Activated CD4-positive, alpha-beta T cell treated with anti-CD3 and anti-CD28 coated beads, Interleukin-2, amount 10 ng/mL, durations not matched to agents 24 days and 14 days (primary cell): ENCODE data around the gene YJU2. TPM values are rescaled to one million over a fixed set of nuclear protein-coding genes. Genes with fewer than 3 reads are reported as not detected.

ENCODE experiments used
- DNase-seq: peaks from one replicate; pipeline ENCODE4 v3.0.0; 2022
- H3K27ac Mint-ChIP-seq: one replicate; pipeline ENCODE4 v1.8.0; 2022; ENCODE audit warnings: mild to moderate bottlenecking, mixed read lengths
- H3K27me3 Mint-ChIP-seq: one replicate; pipeline ENCODE4 v1.8.0; 2022; ENCODE audit warnings: mixed read lengths
- H3K36me3 Mint-ChIP-seq: one replicate; pipeline ENCODE4 v1.8.0; 2022; ENCODE audit warnings: low read depth, mild to moderate bottlenecking, mixed read lengths
- H3K4me1 Mint-ChIP-seq: one replicate; pipeline ENCODE4 v1.8.0; 2021; ENCODE audit warnings: mixed read lengths
- H3K4me3 Mint-ChIP-seq: one replicate; pipeline ENCODE4 v1.8.0; 2022; ENCODE audit warnings: mild to moderate bottlenecking, moderate library complexity, mixed read lengths
- H3K9me3 Mint-ChIP-seq: one replicate; pipeline ENCODE4 v1.8.0; 2021; ENCODE audit warnings: mixed read lengths
- intact Hi-C: fragments of 100-400 bp; cut with micrococcal nuclease; formaldehyde crosslinking; loops from one replicate; pipeline ENCODE4 v1.15.1; 2023
- total RNA-seq: library from RNA; stranded (reverse); gene quantifications from 2 replicates; pipeline ENCODE4 v1.2.3, GENCODE V29; 2022

Gene YJU2
- total RNA-seq, result 35.5 and 38.2 TPM in 2 replicates

DNA sequence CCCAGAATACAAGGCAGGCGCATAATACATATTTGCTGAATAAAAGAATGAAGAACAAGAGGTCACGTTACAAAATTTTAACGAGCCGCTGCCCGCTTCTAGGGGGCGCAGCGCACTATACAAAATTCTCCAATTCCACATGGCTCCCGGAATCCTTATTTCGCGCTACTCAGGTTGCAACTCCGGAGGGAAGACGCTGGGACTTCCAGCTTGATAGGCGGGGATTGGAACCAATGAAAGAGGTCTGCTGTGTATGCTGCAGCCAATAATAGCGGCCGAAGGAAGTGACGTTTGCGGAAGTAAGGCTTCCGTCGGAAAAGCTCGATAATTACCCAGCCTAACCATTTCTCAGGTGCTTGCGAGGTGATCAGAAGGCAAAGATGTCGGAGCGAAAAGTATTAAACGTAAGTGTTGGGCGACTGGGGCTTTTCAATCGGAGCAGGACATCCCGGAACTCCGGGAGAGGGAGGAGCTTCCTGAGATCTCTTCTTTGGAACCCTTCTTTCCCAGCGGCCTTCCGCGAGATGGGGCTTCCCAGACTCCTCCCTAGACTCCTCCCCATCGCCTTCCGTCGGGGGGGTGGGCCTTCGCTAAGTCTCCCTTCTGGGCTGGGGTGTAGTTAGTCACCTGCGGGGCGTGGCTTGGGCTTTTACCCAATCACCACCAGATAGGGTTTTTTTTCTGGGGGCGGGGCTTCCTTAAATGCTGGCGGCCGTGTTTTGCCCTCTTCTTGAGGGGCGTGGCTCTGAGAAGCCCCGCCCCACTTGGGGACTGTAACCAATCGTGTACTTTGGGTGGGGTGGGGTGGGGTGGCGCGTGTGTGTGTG, at the start of gene YJU2:
YJU2 (plus strand) TSS at position 314 of the 827 bp plus-strand sequence; CDS start at position 381, 67 bp downstream.
- intact Hi-C loops, result loop anchor here (1.0 to 5.0 kb wide), 7 partner anchors 18 to 240 kb away; partner anchors contain the start of genes CHAF1A, EBI3, MPND and PIAS4
- DNase-seq, result peak; percentile 100
- H3K4me3 Mint-ChIP-seq, result peak within 1 kb of the TSS; percentile 87
- H3K27me3 Mint-ChIP-seq, result no peaks in the 10 kb centered on the region
- H3K36me3 Mint-ChIP-seq, result peaks cover 34% of the 10 kb centered on the region
- peak within 1 kb of the TSS; percentile 96 for H3K27ac Mint-ChIP-seq
- peaks cover 2% of the 10 kb centered on the region for H3K9me3 Mint-ChIP-seq
- H3K4me1 Mint-ChIP-seq, result peaks cover 14% of the 10 kb centered on the region

DNA sequence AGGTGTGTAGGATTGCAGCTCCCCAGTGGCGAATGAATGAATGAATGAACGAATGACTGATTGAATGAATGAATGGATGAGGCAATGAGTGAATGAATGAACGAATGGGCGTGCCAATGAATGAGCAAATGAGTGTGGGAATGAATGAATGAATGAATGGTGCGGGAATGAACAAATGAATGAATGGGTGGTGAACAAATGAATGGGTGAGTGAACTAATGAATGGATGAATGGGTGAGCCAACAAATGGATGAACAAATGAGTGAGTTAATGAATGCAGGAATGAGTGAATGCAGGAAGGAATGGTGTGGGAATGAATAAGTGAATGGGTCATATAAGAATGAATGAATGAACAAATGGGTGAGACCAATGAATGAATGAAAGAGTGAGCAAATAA, 49.7 kb upstream of the YJU2 start:
- Mint-ChIP-seq H3K36me3 (peaks cover 8% of the 10 kb centered on the region), H3K27ac (peak overlapping the region; percentile 2), H3K27me3 (peaks cover 27% of the 10 kb centered on the region), H3K4me1 (peaks cover 8% of the 10 kb centered on the region), H3K4me3 (no peak overlapping the region), H3K9me3 (peaks cover 11% of the 10 kb centered on the region)
- intact Hi-C loops, result no loop called here
- DNase-seq, result no peak

- intact Hi-C loops, result no loop called here
- no peak overlapping the region for H3K4me3 Mint-ChIP-seq
- DNase-seq, result no peak
- peaks cover 8% of the 10 kb centered on the region for H3K36me3 Mint-ChIP-seq
- H3K27me3 Mint-ChIP-seq, result peaks cover 27% of the 10 kb centered on the region
- peaks cover 8% of the 10 kb centered on the region for H3K4me1 Mint-ChIP-seq
- H3K27ac Mint-ChIP-seq, result no peak overlapping the region
- peaks cover 11% of the 10 kb centered on the region for H3K9me3 Mint-ChIP-seq
These were observed 49.0 kb upstream of the YJU2 start for GRCh38 chr19:4197625-4198466.

DNA sequence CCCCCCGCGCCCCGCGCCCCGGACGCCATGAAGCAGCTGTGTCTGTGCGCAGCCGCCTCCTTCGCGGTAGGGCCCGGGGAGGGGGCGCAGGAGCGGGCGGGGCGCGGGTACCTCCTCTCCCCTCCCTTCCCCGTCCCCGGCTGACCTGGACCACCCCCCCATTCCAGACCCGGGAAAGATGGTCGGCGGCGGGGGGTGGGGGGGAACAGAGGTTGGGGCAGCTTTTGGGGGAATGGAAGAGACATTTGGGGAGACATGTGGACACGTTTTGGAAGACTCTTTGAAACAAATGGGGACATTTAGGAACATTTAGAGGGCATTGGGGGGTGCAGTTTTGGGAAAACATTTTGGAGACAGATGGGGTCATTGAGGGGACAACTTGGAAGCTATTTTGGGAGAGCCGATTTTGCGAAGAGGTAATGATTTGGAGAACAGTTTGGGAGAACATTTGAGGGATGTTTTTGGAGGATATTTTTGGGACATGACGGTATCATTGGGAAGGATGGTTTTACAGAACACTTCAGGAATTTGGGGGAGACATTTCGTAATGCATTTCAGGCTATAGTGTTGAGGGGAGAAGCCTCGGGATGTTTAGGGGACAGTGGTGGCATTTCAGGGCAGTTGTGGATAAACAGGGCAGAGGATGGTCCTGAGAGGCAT, 48.3 kb upstream of the YJU2 start:
- peaks cover 11% of the 10 kb centered on the region for H3K9me3 Mint-ChIP-seq
- H3K27me3 Mint-ChIP-seq, result peaks cover 27% of the 10 kb centered on the region
- H3K36me3 Mint-ChIP-seq, result peaks cover 8% of the 10 kb centered on the region
- peaks cover 8% of the 10 kb centered on the region for H3K4me1 Mint-ChIP-seq
- H3K27ac Mint-ChIP-seq, result no peak overlapping the region
- H3K4me3 Mint-ChIP-seq, result no peak overlapping the region
- DNase-seq, result no peak
- intact Hi-C loops, result no loop called here

DNA sequence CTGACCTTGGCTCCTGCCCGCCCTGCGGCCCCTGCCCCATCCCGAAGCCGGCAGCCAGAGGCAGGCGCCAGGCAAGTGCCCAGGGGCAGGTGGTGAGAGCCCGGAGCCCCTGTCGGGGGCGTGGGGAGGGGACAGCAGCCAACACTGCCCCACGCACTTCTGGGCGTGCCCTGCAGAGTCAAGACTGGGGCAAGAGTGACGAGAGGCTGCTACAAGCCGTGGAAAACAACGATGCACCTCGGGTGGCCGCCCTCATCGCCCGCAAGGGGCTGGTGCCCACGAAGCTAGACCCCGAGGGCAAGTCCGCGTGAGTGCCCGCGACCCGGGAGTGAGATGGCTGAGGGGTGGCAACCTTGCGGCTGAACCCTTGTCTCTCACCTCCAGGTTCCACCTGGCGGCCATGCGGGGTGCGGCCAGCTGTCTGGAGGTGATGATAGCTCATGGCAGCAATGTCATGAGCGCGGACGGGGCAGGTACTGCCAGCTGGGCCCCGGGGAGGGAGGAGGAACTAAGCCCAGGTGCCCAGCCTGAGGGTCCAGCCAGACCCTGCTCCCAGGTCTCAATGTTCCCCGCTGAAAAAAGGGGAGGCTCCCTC, 47.1 kb upstream of the YJU2 start:
- Mint-ChIP-seq H3K4me1 (peaks cover 10% of the 10 kb centered on the region), H3K9me3 (peaks cover 11% of the 10 kb centered on the region), H3K27ac (no peak overlapping the region), H3K27me3 (peaks cover 24% of the 10 kb centered on the region), H3K4me3 (no peak overlapping the region), H3K36me3 (peaks cover 8% of the 10 kb centered on the region)
- no peak for DNase-seq
- intact Hi-C loops, result loop anchor here (5.0 kb wide), 1 partner anchor 212 kb away; the partner anchor contains the start of gene EEF2

DNA sequence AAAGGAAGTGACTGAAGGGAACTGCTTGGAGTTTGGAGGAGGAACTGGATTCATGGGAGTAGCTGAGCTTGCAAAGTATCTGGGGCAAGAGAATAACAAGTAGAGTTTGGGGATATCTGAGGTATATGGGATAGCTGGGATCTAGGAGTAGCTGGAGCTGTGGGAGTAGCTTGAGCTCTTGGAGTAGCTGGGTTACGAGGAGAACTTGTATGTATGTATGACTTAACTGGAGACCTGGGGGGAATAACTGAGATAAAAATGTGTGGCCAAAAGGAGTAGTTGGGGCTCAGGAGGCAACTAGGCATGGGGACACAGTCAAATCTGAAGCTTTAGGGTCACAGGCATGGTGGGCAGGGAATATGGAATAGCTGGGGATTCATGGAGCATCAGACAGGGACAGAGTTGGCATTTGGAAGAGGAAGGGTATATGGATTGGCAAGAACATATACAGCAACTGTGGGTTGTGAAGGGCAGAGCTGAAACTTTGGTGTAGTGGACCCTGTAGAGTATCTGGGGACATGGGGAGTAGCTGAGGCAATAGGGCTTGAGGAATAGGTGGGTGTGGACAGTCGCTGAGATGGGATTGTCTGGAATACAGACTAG, 45.8 kb upstream of the YJU2 start:
- Mint-ChIP-seq H3K36me3 (peaks cover 8% of the 10 kb centered on the region), H3K9me3 (peaks cover 11% of the 10 kb centered on the region), H3K4me3 (no peak overlapping the region), H3K27ac (no peak overlapping the region), H3K4me1 (peaks cover 10% of the 10 kb centered on the region), H3K27me3 (peaks cover 24% of the 10 kb centered on the region)
- DNase-seq, result no peak
- intact Hi-C loops, result loop anchor here (5.0 kb wide), 1 partner anchor 214 kb away; the partner anchor contains the start of gene EEF2

- DNase-seq, result no peak
- Mint-ChIP-seq H3K27ac (no peak overlapping the region), H3K4me3 (no peak overlapping the region), H3K4me1 (peaks cover 10% of the 10 kb centered on the region), H3K9me3 (peaks cover 11% of the 10 kb centered on the region), H3K27me3 (peaks cover 22% of the 10 kb centered on the region), H3K36me3 (peaks cover 8% of the 10 kb centered on the region)
- intact Hi-C loops, result loop anchor here (5.0 kb wide), 1 partner anchor 214 kb away; the partner anchor contains the start of gene EEF2
These were observed 45.1 kb upstream of the YJU2 start for GRCh38 chr19:4201798-4202197.

DNA sequence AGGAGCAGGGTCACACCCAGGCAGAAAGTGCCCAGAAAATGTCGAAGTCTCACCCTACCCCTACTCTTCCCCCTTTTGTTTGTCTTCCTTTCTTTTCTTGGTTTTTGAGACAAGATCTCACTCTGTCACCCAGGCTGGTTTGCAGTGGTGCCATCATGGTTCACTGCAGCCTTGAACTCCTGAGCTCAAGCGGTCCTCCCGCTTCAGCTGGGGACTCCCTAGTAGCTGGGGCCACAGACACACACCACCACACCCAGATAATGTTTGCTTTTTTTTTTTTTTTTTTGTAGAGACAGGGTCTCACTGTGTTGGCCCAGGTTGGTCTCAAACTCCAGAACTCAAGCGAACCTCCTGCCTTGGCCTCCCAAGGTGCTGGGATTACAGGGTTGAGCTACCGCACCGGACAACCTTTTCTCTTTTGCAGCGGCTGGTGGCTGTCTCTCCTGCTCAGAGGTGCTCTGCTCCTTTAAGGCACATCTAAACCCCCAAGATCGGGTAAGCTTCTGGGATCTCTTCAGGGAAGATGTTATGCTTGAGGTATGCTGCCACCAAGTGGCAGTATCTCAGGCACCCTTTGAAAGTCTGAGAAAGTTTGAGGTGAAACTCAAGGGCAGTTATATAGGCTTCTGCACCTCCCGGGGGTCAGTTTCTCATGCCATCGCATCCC, 39.9 kb upstream of the YJU2 start:
- no peak overlapping the region for H3K4me3 Mint-ChIP-seq
- H3K4me1 Mint-ChIP-seq, result peaks cover 2% of the 10 kb centered on the region
- H3K36me3 Mint-ChIP-seq, result no peaks in the 10 kb centered on the region

DNA sequence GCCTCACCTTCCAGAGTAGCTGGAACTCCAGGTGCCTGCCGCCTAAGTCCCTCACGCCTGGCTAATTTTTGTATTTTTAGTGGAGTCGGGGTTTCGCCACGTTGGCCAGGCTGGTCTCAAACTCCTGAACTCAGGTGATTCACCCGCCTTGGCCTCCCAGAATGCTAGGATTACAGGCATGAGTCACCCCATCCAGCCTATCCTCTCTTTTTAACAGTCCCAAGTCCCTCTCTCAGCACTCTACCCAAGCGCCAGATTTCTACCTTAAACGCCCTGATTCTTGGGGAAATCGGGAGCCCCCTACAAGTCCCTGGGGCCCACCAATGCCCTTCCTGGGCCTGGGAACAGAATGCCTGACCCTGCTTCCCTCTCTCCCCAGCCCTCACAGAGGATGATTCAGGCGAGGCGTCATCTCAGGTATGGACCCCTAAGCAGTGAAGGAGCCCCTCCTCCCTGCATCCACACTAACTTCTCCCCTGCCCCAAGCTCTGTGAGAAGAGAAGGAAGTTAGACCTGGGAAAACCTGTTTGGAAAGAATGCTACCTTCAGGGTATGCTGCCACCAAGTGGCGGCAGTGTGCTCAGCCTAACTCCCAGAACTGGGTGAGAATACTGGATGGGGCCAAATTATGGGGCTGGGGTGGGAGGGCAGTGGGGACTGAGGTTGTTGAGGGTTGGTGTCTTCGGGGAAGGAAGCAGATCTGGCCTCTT, 38.3 kb upstream of the YJU2 start:
- no peaks in the 10 kb centered on the region for H3K36me3 Mint-ChIP-seq
- no peaks in the 10 kb centered on the region for H3K9me3 Mint-ChIP-seq
- no peak overlapping the region for H3K4me3 Mint-ChIP-seq
- H3K27me3 Mint-ChIP-seq, result no peaks in the 10 kb centered on the region
- H3K27ac Mint-ChIP-seq, result no peak overlapping the region
- intact Hi-C loops, result no loop called here
- DNase-seq, result no peak
- H3K4me1 Mint-ChIP-seq, result peaks cover 2% of the 10 kb centered on the region

More for the DNA sequence above, 39.9 kb upstream of the YJU2 start:
- H3K27me3 Mint-ChIP-seq, result no peaks in the 10 kb centered on the region
- no peak for DNase-seq
- H3K27ac Mint-ChIP-seq, result no peak overlapping the region
- intact Hi-C loops, result no loop called here
- H3K9me3 Mint-ChIP-seq, result no peaks in the 10 kb centered on the region

DNA sequence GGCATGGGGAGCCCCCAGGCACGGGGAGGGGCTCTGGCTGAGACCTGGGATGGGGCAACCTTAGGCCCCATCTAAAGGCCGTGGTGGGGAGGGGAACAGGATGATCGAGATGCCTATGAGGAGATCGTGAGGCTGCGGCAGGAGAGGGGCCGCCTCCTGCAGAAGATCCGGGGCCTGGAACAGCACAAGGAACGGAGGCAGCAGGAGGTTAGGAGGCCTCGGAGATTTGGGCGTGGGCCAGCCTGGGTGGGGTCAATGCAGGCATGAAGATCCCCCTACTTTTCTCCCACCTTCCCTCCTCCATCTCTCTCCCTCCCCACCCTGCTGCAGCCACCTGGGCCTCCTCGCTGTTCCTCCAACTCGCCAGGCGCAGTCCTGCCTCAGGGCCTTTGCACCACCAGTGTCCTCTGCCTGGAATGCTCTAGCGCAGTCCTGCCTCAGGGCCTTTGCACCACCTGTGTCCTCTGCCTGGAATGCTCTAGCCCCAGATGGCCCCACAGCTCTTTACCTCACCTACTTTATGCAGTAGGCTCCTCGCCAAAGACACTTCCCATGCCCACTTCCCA, 36.6 kb upstream of the YJU2 start:
- Mint-ChIP-seq H3K4me1 (peaks cover 2% of the 10 kb centered on the region), H3K9me3 (no peaks in the 10 kb centered on the region), H3K4me3 (no peak overlapping the region), H3K27ac (no peak overlapping the region), H3K27me3 (no peaks in the 10 kb centered on the region), H3K36me3 (no peaks in the 10 kb centered on the region)
- DNase-seq, result no peak
- intact Hi-C loops, result no loop called here

DNA sequence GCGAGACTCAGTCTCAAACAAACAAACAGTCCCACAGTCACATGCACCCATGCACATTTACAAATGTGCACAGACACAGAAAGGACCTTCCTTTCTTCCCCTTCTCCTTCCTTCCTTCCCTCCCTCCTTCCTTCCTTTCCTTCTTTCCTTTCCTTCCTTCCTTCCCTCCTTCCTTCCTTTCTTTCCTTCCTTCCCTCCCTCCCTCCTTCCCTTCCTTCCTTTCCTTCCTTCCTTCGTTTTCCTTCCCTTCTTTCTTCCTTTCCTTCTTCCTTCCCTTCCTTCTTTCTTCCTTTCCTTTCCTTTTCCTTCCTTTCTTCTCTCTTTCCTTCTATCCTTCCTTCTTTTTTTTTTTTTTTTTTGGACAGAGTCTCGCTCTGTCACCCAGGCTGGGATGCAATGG, 33.8 kb upstream of the YJU2 start:
- Mint-ChIP-seq H3K36me3 (no peaks in the 10 kb centered on the region), H3K9me3 (peaks cover 4% of the 10 kb centered on the region), H3K27me3 (no peaks in the 10 kb centered on the region), H3K4me3 (no peak overlapping the region), H3K4me1 (peaks cover 2% of the 10 kb centered on the region), H3K27ac (no peak overlapping the region)
- intact Hi-C loops, result no loop called here
- DNase-seq, result no peak

DNA sequence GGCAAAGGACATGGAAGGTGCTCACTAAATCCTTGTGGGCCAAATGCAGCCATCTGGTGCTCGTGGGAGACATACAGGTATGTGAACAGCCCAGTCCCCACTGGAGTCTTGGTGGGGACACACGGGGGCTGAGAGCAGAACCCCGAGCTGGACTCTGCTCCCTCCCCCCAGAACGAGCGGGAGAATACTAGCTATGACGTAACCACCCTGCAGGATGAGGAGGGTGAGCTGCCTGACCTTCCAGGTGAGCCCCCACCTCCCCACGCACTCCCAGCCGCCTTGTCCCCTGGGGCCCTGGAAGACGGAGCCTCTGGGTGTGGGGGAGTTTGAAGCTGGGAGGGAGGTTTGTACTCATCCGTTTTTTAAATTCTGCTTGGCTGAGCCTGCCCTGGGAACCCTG, 31.1 kb upstream of the YJU2 start:
- intact Hi-C loops, result no loop called here
- H3K27me3 Mint-ChIP-seq, result no peaks in the 10 kb centered on the region
- H3K27ac Mint-ChIP-seq, result no peak overlapping the region
- no peak for DNase-seq
- H3K9me3 Mint-ChIP-seq, result peaks cover 4% of the 10 kb centered on the region
- no peaks in the 10 kb centered on the region for H3K36me3 Mint-ChIP-seq
- no peak overlapping the region for H3K4me3 Mint-ChIP-seq
- H3K4me1 Mint-ChIP-seq, result peaks cover 2% of the 10 kb centered on the region
